ENCODE data around the gene METAP1D. TPM values are rescaled to one million over a fixed set of nuclear protein-coding genes. Genes with fewer than 3 reads are reported as not detected.
"Not testable (repeated sequence)": the region's sequence is repeated elsewhere in the genome, so short reads cannot be mapped to it uniquely, and the experiment has no call there.

METAP1D gene
- total RNA-seq, 6 donors from 2014 or later, result 0.11 to 6.3 (median 2.9) TPM

DNA sequence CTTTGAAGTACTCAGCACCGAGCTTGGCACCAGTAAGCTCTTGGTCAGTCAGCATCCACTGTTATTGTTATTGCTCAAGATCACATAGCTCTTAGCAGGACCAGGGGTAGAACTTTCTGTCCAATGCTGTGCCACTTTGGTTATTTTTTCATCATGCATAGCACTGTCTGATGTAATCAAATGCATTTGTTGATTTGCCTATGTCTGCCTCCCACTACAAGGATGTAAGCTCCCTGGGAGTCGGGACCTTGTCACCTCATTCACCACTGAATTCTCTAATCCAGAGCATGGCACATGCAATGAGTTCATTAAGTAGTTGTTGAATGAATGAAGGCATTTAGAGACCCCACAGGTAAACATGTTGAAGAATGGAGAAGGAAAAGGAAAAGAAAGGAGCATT lies 56.5 kb downstream of the METAP1D start:
- Histone ChIP-seq H3K9me3 (no peaks in the 10 kb centered on the region), H3K4me3 (no peak overlapping the region), H3K27me3 (no peaks in the 10 kb centered on the region), H3K4me1 (no peaks in the 10 kb centered on the region), H3K36me3 (no peaks in the 10 kb centered on the region), H3K27ac (no peak overlapping the region)
- TF ChIP-seq POLR2A (IDR thresholded peaks at IDR 0.05) (no peak), POLR2AphosphoS5 (IDR thresholded peaks at IDR 0.05) (no peak), EP300 (IDR thresholded peaks at IDR 0.05) (no peak)
- TF ChIP-seq, protein P1, sequence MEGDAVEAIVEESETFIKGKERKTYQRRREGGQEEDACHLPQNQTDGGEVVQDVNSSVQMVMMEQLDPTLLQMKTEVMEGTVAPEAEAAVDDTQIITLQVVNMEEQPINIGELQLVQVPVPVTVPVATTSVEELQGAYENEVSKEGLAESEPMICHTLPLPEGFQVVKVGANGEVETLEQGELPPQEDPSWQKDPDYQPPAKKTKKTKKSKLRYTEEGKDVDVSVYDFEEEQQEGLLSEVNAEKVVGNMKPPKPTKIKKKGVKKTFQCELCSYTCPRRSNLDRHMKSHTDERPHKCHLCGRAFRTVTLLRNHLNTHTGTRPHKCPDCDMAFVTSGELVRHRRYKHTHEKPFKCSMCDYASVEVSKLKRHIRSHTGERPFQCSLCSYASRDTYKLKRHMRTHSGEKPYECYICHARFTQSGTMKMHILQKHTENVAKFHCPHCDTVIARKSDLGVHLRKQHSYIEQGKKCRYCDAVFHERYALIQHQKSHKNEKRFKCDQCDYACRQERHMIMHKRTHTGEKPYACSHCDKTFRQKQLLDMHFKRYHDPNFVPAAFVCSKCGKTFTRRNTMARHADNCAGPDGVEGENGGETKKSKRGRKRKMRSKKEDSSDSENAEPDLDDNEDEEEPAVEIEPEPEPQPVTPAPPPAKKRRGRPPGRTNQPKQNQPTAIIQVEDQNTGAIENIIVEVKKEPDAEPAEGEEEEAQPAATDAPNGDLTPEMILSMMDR (IDR thresholded peaks at IDR 0.05), result no peak
- ATAC-seq (ENCODE audit: low FRiP score in 2 of 2), result no peak
- no peak for DNase-seq
- 84 to 92% methylated on average over 2 of the region's 2 CpGs for WGBS, 2 donors

DNA sequence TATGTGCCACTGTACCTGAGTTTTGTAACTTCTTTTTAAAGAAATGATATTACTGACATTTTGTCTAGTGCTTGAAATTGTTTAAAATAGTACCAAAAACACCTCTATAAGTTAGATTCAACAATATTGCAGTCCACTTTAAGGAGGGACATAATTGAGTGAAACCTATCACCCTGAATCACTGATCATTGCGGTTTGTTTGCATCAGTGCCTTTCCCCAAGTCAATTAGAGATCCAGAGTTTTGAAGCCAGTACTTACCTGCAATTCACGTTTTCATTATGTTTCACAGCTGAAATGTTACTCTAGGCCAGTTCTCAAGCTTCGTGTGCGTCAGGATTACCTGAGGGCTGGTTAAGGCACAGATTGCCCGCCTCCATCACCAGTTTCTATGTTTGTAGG lies 58.9 kb downstream of the METAP1D start:
- no peak overlapping the region for H3K27ac ChIP-seq
- no peaks in the 10 kb centered on the region for H3K4me1 ChIP-seq
- no peak for DNase-seq
- H3K9me3 ChIP-seq, result no peaks in the 10 kb centered on the region
- 97% methylated on average over 5 of the region's 5 CpGs for WGBS, 2 donors
- no peak overlapping the region for H3K4me3 ChIP-seq
- no peaks in the 10 kb centered on the region for H3K36me3 ChIP-seq
- H3K27me3 ChIP-seq, result no peaks in the 10 kb centered on the region
- no peak for TF ChIP-seq EP300 (IDR thresholded peaks at IDR 0.05)
- TF ChIP-seq, protein P1 (IDR thresholded peaks at IDR 0.05), result no peak
- TF ChIP-seq POLR2A (IDR thresholded peaks at IDR 0.05), result no peak
- no peak for TF ChIP-seq POLR2AphosphoS5 (IDR thresholded peaks at IDR 0.05)
- ATAC-seq (ENCODE audit: low FRiP score in 2 of 2), result no peak

DNA sequence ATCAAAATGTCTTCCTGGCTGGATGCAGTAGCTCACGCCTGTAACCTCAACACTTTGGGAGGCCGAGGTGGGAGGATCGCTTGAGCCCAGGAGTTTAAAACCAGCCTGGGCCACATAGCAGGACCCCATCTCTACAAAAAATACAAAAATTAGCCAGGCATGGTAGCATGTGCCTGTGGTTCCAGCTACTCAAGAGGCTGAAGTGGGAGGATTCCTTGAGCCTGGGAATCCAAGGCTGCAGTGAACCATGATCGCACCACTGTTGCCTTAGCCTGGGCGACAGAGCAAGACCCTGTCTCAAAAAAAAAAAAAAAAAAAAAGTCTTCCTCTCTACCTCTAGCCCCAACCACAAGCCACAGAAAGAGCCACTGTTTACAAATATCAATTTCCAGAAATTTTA lies 60.4 kb downstream of the METAP1D start:
- ATAC-seq (ENCODE audit: low FRiP score in 2 of 2); H3K27ac ChIP-seq; H3K36me3 ChIP-seq; H3K27me3 ChIP-seq; H3K9me3 ChIP-seq; DNase-seq; H3K4me3 ChIP-seq; H3K4me1 ChIP-seq: not testable (repeated sequence)
- 97 to 99% methylated on average over 5 of the region's 5 CpGs for WGBS, 2 donors

DNA sequence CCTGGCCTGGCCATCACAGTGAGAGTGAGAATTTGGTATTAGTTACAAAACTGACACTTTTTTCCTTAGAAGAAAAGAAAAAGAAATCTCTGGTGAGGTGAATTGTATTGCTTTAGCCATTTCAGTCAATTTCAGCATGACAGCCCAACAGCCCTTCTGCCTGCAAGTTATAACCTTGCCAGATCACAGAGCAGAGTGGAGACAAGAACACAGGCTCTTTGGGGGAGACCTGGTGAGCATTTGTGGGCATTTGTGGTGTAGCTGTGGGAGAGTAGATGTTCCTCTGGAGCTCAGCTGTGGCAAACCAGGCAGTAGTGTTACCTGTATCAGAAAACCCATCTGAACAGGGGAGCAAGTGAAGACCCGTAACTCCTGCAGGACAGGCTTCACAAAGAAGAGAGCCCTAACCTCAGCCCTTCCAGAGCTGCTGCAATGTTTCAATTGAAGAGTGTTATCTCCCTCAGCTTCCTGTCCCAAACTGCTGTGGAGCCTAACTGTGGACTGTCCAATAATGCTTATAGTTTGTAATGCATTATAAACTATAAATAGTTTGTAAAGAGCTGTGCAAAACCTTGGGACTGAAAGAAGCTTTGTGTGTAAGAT lies 62.8 kb downstream of the METAP1D start:
- Histone ChIP-seq H3K4me3 (no peak overlapping the region), H3K36me3 (no peaks in the 10 kb centered on the region), H3K4me1 (no peaks in the 10 kb centered on the region), H3K9me3 (no peaks in the 10 kb centered on the region), H3K27ac (no peak overlapping the region), H3K27me3 (no peaks in the 10 kb centered on the region)
- WGBS, 2 donors, result 75% methylated on average over 1 of the region's 1 CpG; no CpG with 5 or more reads in 1 of the 2 donors
- TF ChIP-seq EP300 (IDR thresholded peaks at IDR 0.05) (no peak), POLR2A (IDR thresholded peaks at IDR 0.05) (no peak), POLR2AphosphoS5 (IDR thresholded peaks at IDR 0.05) (no peak)
- DNase-seq, result no peak
- ATAC-seq (ENCODE audit: low FRiP score in 2 of 2), result no peak

DNA sequence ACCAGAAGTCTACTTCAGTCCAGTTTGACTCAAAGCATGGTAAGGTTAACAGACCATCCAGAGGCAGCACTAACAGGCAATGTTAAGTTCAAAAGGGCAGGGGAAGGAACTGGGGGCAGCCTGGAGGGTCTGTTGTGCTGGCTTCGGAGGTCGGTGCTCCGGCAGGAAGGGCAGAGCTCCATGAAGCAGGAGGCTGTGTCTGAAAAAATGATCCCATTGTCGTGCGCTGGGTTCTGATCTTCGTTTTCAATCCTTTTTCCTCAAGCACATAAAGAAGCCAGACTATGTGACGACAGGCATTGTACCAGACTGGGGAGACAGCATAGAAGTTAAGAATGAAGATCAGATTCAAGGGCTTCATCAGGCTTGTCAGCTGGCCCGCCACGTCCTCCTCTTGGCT lies 63.7 kb downstream of the METAP1D start:
- TF ChIP-seq POLR2A (IDR thresholded peaks at IDR 0.05) (no peak), POLR2AphosphoS5 (IDR thresholded peaks at IDR 0.05) (no peak), EP300 (IDR thresholded peaks at IDR 0.05) (no peak)
- TF ChIP-seq, protein P1 (IDR thresholded peaks at IDR 0.05), result no peak
- ATAC-seq (ENCODE audit: low FRiP score in 2 of 2) (no peak), DNase-seq (no peak)
- H3K27ac ChIP-seq, result no peak overlapping the region
- WGBS, 2 donors, result 92 to 94% methylated on average over 9 of the region's 9 CpGs
- no peak overlapping the region for H3K4me3 ChIP-seq
- no peaks in the 10 kb centered on the region for H3K4me1 ChIP-seq
- H3K36me3 ChIP-seq, result no peaks in the 10 kb centered on the region
- H3K27me3 ChIP-seq, result no peaks in the 10 kb centered on the region
- no peaks in the 10 kb centered on the region for H3K9me3 ChIP-seq

DNA sequence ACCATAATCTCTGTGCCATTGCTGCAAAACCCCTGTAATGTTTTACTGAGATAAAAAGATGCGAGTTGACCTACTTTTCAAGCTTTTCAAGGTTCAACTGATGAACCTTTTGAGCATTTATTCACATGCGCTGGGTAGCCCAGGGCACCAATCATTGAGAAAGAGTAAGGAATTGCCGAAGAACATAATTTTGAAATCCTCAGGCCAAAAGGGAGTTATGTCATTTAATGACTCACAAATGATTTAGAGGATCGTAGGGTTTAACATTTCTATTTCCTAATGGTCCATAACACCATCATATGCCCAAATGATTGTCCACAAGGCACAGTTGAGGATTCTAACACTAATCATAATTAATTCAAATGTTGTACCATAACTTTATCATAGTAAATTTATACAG lies 65.4 kb downstream of the METAP1D start:
- Histone ChIP-seq H3K36me3 (no peaks in the 10 kb centered on the region), H3K4me1 (no peaks in the 10 kb centered on the region), H3K27me3 (no peaks in the 10 kb centered on the region), H3K27ac (no peak overlapping the region), H3K4me3 (no peak overlapping the region), H3K9me3 (no peaks in the 10 kb centered on the region)
- 68 to 77% methylated on average over 4 of the region's 4 CpGs for WGBS, 2 donors
- ATAC-seq (ENCODE audit: low FRiP score in 2 of 2), result no peak
- TF ChIP-seq, protein P1 (IDR thresholded peaks at IDR 0.05), result no peak
- TF ChIP-seq EP300 (IDR thresholded peaks at IDR 0.05) (no peak), POLR2A (IDR thresholded peaks at IDR 0.05) (no peak), POLR2AphosphoS5 (IDR thresholded peaks at IDR 0.05) (no peak)
- no peak for DNase-seq
